GM12875 (cell line): Measurements from ENCODE around the gene MAP1LC3A.

Experiments
- H3K4me3 ChIP-seq: one replicate; pipeline ENCODE4 v1.5.1; 2011; ENCODE audit warnings: low read depth, low read length, control low read depth
- CTCF ChIP-seq: IDR thresholded peaks from 2 replicates; pipeline ENCODE4 v1.5.1; 2011; ENCODE audit warnings: low read depth, mild to moderate bottlenecking, control low read depth, inconsistent platforms, low read length, moderate library complexity, borderline replicate concordance; ENCODE audit not compliant: insufficient read depth

The MAP1LC3A gene

GRCh38 chr20:34531608-34532265, 26.8 kb upstream of the MAP1LC3A start:
- no peak overlapping the region for H3K4me3 ChIP-seq
- TF ChIP-seq CTCF, result no peak

DNA sequence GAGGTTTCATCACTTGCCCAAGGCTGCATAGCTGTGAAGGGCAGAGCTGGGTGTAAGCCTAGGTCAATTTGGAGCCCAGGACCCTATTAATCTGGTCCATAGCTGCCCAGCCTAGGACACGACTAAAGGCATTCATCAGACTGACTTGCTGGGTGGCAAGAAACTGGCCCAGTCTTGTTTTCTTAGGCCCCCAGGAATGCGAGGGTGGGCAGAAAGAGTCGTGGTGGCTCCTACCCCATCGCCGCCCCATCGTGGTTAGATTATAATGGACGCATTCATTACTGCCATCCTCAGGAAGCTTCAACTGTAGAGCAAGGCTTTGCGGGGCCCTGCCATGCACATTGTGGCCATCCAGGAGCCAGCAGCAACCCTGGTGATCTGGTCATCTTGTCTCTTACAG, 26.2 kb upstream of the MAP1LC3A start:
- no peak for TF ChIP-seq CTCF
- H3K4me3 ChIP-seq, result no peak overlapping the region

- no peak for TF ChIP-seq CTCF
- no peak overlapping the region for H3K4me3 ChIP-seq
Observed at GRCh38 chr20:34532756-34533155, 25.8 kb upstream of the MAP1LC3A start.

DNA sequence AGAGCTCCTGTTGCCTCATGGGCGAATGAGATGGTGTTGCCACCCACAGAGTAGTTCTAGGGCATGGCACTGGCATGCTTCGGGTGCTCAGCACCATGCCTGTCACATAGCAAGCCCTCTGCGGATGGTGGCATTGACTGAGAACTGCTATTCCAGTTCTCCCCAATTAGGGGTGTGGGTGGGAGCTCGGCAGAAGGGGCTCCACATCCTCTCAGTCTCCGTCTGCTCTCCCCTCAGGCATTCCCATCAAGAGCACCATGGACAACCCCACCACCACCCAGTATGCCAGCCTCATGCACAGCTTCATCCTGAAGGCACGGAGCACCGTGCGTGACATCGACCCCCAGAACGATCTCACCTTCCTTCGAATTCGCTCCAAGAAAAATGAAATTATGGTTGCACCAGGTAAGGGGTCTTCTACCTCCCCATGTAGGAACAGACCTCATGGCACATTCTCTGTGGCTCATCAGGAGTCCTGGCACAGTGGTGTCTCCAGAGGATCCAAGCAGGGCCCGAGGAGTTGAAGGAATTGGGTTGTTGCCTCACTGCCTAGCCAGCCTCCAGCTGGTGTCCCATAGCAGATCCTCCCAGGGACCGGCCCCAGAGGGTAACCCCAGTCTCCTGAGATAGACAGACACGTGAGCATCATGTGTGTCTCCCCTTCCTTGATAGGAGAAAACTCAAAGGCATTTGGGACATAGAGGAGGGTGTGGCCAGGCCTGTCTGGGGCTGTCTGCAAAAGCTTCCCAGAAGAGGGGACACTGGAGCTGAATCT, 23.9 kb upstream of the MAP1LC3A start:
- TF ChIP-seq CTCF, result no peak
- no peak overlapping the region for H3K4me3 ChIP-seq

DNA sequence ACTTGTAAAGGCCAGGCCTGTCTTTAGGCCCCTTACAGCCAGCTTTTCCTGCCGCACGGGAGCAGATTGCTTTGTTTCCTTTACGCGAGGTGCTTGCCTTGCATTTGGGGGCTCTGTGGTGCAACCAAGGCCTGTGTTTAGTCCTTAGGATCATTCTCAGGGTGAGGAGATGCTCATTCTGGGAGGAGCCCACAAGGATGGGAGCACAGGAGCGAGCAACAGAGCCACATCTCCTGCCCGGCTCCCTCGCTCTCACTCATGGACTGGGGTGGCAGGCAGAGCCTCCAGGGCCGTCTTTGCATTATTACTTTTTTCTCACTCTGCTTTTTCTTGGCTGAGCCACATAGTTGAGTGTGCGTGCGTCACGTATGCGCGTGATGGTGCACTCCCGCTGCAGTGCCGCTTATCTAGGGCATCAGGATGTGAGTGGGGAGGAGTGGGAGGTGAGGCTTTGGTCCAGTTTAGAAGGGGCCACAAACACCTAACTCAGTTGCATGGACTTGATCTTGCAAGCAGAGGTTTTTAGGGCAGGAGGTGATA, 23.1 kb upstream of the MAP1LC3A start:
- no peak overlapping the region for H3K4me3 ChIP-seq
- TF ChIP-seq CTCF, result no peak

DNA sequence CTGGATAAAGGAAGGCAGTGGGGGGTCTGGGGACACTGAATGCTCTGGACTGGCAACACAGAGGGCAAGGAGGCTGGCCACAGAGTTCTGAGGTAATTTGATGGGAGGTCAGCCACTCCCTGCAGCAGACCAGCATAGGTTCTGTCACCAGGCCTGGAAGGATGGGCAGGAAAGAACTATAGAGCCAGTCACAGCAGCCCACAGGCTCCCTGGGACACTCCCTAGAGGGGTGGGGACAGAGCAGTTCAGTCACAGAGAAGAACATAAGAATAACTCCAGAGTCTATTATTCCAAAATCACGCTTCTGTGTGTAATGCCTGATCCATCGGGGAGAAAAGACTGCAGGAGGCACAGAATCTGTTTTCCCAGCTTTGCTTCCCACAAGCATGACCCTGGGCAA, 22.7 kb upstream of the MAP1LC3A start:
- TF ChIP-seq CTCF, result no peak
- no peak overlapping the region for H3K4me3 ChIP-seq
